ENCODE measurements around the gene AFF3. TPM values are rescaled to one million over a fixed set of nuclear protein-coding genes. Genes with fewer than 3 reads are reported as not detected.
"Not testable (repeated sequence)": the region's sequence is repeated elsewhere in the genome, so short reads cannot be mapped to it uniquely, and the experiment has no call there.

Gene AFF3
- polyA plus RNA-seq, 1 donor, result 3.9 TPM

DNA sequence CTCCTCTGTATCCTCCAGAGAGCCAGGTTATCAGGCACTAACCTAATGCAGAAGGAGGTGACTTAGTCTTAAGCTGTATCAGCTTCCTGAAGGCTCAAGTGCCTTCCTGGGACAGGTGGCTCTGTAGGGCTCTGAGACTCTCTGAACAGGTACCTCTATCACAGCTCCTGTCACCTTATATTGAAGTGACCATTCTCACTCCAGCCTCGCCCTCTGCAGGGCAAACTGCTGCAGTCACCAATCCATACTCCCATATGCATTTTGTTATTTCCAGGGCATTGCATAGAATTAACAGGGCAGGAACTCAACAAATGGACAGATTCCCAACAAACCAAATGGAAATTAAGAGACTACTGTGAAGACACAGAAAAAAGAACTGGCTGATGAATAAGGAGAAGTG is 449.6 kb downstream of the AFF3 start:
- no peak for DNase-seq

DNA sequence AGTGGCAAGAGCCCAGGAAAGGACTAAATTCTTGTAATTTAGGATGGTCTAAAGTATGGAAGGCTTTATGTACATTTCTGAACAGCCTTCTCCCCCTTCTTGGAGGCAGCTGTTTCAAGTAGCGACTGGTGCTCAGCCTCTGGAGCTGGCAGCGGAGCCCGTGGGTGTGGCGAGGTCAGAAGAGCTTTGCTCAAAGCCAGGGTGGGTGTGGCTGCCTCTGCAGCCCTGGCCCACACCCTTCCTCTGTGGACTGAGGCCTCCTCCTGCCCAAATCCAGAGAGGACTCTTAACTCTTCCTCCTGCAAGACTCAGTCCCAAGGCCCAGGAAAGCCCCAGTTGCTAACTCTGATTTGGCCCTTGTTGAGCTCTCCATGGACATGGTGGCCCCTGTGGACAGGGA is 450.5 kb downstream of the AFF3 start:
- no peak for DNase-seq

DNA sequence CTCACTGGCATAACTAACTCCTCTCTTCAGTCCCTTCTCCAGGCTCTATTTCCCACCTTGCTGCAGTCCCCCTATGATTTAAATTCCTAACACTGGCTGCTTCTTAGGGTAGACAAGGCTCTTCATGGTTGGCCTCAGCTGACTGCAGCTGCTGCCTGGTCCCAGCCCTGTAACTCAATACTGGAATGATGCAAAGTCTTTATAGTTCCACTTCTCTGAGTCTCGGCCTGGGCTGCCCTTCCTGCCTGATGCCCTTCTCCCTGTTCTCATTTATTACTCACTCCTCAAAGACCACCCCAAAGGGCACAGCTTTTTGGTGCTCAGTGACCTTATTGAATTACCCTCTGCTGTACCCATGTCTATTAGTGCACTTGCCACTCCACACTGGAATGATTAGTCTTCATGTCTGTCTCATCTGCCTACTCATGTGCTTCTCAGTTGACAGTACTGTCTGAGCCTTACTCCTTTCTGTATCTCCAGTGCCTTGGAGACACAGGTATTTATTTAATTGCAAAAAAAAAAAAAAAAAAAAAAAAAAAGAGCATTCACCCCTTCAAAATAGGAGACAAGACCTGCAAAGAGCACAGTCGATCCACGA is 453.1 kb downstream of the AFF3 start:
- no peak for DNase-seq

- DNase-seq, result no peak
Observed at GRCh38 chr2:99688699-99689098, 453.7 kb downstream of the AFF3 start.

- DNase-seq, result no peak
Observed at GRCh38 chr2:99682275-99683060, 459.9 kb downstream of the AFF3 start.

GRCh38 chr2:99680946-99681345 is 461.4 kb downstream of the AFF3 start:
- DNase-seq, result no peak

DNA sequence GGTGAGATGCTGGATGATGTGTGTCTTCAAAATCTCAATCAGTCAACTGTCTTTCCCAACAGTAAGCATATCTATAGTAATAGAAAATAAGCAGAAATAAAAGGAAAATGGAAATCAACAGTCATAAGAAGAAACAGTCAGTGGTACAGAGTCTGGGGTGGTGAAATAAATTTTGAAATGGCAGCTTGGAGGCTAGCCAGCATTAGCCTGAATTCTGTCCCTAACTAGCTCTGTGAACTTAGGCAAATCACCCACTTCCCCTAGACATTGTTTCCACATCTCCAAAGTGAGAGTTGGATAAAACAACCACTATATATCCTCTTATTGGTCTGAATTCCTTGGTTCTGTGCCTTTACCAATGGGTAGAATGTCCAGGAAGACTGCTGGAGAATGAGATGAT is 462.9 kb downstream of the AFF3 start:
- DNase-seq, result no peak

GRCh38 chr2:99678625-99679024 is 463.8 kb downstream of the AFF3 start:
- DNase-seq, result no peak

DNA sequence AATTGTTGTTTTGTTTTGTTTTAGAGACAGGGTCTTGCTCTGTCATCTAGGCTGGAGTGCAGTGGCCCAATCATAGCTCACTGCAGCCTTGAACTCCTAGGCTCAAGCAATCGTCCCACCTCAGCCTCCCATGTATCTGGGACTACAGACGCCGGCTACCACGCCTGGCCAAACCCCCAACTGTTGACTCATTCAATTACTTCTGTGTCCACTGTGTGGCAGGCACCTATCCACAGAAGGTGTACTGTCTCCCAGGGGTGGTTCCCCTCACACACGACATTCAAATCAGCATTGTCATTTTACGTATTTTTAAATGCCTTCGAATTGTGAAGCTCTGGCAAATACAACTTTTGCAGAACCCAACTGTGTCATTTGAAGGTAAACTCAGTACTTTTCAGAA is 464.6 kb downstream of the AFF3 start:
- DNase-seq, result no peak

GRCh38 chr2:99675130-99675661 is 467.2 kb downstream of the AFF3 start:
- DNase-seq, result no peak

GRCh38 chr2:99674090-99674489 is 468.3 kb downstream of the AFF3 start:
- DNase-seq, result no peak

- no peak for DNase-seq
Observed at GRCh38 chr2:99672766-99673350, 469.5 kb downstream of the AFF3 start.

DNA sequence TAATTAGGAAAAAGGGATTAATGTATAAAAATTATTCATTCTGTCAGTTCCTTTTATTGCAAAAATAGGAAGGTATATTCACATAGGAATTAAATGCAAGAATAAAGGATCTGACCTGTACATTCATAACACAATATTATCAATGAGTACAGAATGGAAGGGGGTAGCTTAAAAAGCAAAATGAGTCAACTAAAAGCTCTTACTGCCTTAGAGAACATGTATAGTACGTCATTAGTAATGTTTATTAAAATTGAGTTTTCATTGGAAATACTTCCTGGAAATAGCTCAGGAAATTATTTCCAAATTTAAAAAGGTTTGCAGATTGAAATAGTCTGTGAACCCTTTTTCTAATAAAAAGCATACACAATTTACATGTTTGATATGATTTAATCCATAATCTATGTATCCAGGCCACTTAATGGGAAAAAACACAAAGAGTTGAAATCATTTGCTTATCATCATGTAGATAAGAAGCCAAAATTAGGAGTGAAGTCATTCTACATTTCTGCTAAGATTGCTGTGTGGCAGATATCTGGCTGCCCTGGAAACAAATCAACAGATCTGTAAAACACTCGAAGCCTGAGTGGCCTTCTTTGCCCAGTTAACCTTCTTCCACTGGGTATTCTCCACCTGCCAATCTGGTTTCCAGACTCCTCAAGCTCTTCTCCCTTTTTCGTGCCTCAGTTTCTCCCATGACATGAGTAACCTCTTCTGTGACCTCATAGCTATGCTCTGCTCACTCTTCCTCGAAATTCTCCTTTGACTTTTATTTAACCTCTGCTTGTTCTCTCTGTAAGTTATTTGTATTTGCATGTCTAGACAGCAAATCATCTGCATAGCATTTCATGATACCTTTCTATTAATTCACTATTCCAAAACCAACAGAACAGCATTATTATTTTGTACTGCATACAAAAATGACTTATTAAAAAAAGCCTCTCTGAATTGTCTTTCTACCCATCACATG is 471.3 kb downstream of the AFF3 start:
- no peak for DNase-seq

DNA sequence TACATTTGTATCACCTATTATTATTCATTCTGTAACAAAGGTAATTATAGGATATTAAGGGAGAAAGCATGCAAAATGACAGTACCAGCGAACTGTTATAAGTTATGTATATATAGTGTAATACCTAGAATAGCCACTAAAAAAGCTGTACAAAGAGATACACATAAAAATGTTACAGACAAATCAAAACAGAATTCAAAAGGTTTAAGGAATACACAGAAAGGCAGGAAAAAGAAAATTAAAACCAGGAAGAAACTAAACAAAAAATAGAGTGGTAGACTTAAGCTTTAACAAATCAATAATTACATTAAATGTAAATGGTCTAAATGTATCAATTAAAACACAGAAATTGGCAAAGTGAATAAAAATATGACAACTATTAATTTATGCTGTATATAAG is 476.1 kb downstream of the AFF3 start:
- no peak for DNase-seq

DNA sequence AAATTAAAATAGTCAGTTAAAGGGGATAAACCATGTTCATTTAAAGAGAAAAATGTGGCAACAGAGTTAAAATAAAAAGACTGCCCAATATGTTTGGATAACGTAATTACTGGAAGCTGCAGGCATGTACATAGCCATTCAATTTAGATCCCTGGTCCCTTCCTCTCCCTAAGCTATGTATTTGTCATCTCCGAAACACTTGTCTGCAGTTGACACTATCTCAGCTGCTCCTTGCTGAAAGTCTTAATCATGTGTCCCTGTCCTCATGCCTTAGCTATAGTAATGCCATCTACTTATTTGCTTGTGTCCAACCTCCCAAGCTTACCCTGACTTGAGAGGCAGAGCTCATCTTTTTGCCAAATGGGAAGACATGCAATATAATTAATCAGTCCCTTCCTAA is 478.7 kb downstream of the AFF3 start:
- DNase-seq, result no peak

- DNase-seq, result peak; percentile 82
Observed at GRCh38 chr2:99662761-99663341, 479.5 kb downstream of the AFF3 start.

DNA sequence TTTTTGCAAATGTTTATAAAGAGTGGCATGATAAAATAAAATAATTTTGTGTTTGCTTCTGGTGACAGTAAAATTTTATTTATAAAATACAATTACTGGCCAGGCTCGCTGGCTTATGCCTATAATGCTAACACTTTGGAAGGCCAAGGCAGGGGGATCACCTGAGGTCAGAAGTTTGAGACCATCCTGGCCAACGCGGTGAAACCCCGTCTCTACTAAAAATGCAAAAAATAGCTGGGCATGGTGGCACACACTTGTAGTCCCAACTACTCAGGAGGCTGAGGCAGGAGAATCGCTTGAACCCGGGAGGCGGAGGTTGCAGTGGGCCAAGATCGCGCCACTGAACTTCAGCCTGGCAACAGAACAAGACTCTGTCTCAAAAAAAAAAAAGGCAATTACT is 480.6 kb downstream of the AFF3 start:
- DNase-seq, result not testable (repeated sequence)

DNA sequence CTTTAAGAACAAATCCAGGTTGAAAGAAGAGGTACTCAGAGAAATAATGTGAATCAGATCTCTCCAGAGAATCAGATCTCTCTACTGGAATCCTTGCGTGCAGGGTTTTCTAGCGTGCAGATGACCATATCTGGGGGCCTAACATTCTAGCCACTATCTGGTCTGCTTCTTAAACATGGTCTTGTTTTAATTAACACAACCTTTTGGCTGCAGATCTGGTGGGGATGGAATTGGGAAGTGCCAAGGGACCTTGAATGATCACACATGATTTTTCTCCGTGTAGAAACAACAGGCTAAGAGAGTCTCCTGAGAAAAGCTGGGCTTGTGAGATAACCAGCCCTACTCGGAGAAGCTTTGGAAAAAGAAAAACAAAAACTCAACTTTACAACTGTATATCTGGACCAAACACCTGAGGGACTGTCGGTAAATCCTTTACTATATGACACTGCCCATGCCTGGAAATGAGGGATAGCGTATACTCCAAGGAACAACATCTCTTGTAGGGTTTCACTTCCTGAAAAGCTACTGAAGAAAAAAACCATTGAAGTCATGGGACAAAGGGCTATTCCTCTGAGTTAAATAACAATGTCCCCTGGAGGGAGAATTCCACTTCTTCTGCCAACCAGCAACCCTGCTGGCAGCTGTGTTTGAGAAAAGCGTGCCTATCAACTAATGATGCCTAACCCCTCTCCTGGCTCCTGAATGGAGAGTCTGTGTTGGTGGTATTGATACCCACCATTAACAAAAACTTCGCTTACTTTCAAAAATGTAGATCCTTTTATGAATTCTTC is 481.6 kb downstream of the AFF3 start:
- DNase-seq, result no peak

DNA sequence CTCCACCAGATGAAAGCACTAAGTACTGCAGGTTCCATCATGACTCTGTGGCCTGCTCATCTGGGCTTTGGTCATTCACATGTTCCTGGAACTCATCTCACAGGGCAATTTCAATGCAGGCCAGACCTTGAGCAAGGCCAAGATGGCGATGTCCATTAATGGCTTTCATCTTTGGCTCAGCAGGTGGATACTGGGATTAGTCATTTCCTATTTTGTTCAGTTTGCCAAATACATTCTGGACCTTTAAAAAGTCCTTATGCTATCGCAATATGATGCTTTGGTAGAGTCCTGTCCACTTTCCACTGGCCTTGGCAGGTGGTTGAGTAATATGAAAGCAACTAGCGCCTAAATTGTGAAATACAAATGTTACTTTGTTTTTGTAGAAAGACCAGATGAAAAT is 482.5 kb downstream of the AFF3 start:
- DNase-seq, result no peak

- DNase-seq, result no peak
Observed at GRCh38 chr2:99657691-99658258, 484.6 kb downstream of the AFF3 start.

GRCh38 chr2:99656994-99657393 is 485.4 kb downstream of the AFF3 start:
- no peak for DNase-seq

Data from hindlimb muscle (tissue), 1 donor.